PC-9 (cell line): ENCODE results near the gene OR52H1. TPM values are rescaled to one million over a fixed set of nuclear protein-coding genes. Genes with fewer than 3 reads are reported as not detected.
"Not testable (repeated sequence)": the region's sequence is repeated elsewhere in the genome, so short reads cannot be mapped to it uniquely, and the experiment has no call there.

Experiments used
- BruUV-seq: library from RNA; stranded (reverse); fragments of 400-500 nt; replicated peaks from 2 replicates; lab custom pipeline; 2021; lab: Mats Ljungman, UMichigan
- CTCF ChIA-PET: fragments of 300-600 bp; sonication (Branson Sonifier 250); formaldehyde crosslinking; loops from one replicate; lab custom pipeline; 2022; ENCODE audit warnings: antibody characterized with exemption; lab: Charles Lee
- POLR2A ChIA-PET: fragments of 300-600 bp; sonication (Branson Sonifier 250); formaldehyde crosslinking; loops from one replicate; lab custom pipeline; 2022; ENCODE audit warnings: antibody characterized with exemption; ENCODE audit not compliant: unreplicated experiment; lab: Charles Lee
- DNase-seq, 2 experiments: peaks; one replicate each; pipeline versions ENCODE4 v3.0.0 to v3.0.0-alpha.2; 2015 to 2022; ENCODE audit warnings: mixed read lengths in 1 of 2
- H2AFZ ChIP-seq: fragments of 200-600 bp; sonication (generic); 2 replicates; pipeline ENCODE4 v1.8.1; 2017; ENCODE audit warnings: antibody characterized with exemption
- H3F3A ChIP-seq: fragments of 200-600 bp; sonication (generic); 2 replicates; pipeline ENCODE4 v1.8.1; 2017; ENCODE audit warnings: antibody characterized with exemption, mild to moderate bottlenecking, low read depth; ENCODE audit not compliant: insufficient read depth
- H3K27ac ChIP-seq: fragments of 200-600 bp; sonication (generic); 2 replicates; pipeline ENCODE4 v1.6.1; 2016; ENCODE audit warnings: mixed run types
- H3K27me3 ChIP-seq: fragments of 200-600 bp; sonication (generic); 2 replicates; pipeline ENCODE4 v1.6.1; 2016; ENCODE audit warnings: low read depth, mixed run types; ENCODE audit not compliant: insufficient read depth
- H3K36me3 ChIP-seq: fragments of 200-600 bp; sonication (generic); 2 replicates; pipeline ENCODE4 v1.6.1; 2016; ENCODE audit warnings: low read depth, mixed run types
- H3K4me1 ChIP-seq: fragments of 200-600 bp; sonication (generic); replicated peaks from 2 replicates; pipeline ENCODE4 v1.6.1; 2016; ENCODE audit warnings: mixed run types; ENCODE audit not compliant: insufficient read depth
- H3K4me2 ChIP-seq: fragments of 200-600 bp; sonication (generic); 2 replicates; pipeline ENCODE4 v1.6.1; 2017; ENCODE audit warnings: mixed run types
- H3K4me3 ChIP-seq: fragments of 200-600 bp; sonication (generic); 2 replicates; pipeline ENCODE4 v1.6.1; 2016; ENCODE audit warnings: mixed run types
- H3K79me2 ChIP-seq: fragments of 200-600 bp; sonication (generic); 2 replicates; pipeline ENCODE4 v1.6.1; 2017; ENCODE audit warnings: low read depth, mixed run types
- H3K9me2 ChIP-seq: fragments of 200-600 bp; sonication (generic); 2 replicates; pipeline ENCODE4 v1.8.1; 2017; ENCODE audit warnings: mild to moderate bottlenecking; ENCODE audit not compliant: insufficient read depth
- H3K9me3 ChIP-seq: fragments of 200-600 bp; sonication (generic); 2 replicates; pipeline ENCODE4 v1.8.1; 2016; ENCODE audit warnings: low read depth; ENCODE audit not compliant: insufficient read depth
- H4K20me1 ChIP-seq: fragments of 200-600 bp; sonication (generic); 2 replicates; pipeline ENCODE4 v1.8.1; 2017; ENCODE audit not compliant: insufficient read depth
- CTCF ChIP-seq: fragments of 200-600 bp; sonication (generic); conservative IDR thresholded peaks from 2 replicates; pipeline ENCODE4 v1.6.1; 2017; ENCODE audit warnings: mixed run types, antibody characterized with exemption, mild to moderate bottlenecking, moderate library complexity
- EZH2 ChIP-seq: fragments of 200-600 bp; sonication (generic); IDR thresholded peaks from 2 replicates; pipeline ENCODE4 v1.8.0; 2017; ENCODE audit warnings: antibody characterized with exemption, low read depth
- intact Hi-C: fragments of 100-400 bp; cut with micrococcal nuclease; formaldehyde crosslinking; loops from one replicate; pipeline ENCODE4 v1.10.0; 2022; ENCODE audit not compliant: unreplicated experiment
- total RNA-seq: library from RNA; stranded (reverse); gene quantifications from 2 replicates; pipeline ENCODE4 v1.2.3, GENCODE V29; 2021

Gene OR52H1
- total RNA-seq, 1 experiment from 2014 or later, result not detected

- BruUV-seq, result no TSS peak
- Histone ChIP-seq H3K79me2 (0 out of 2 replicates have a peak, but pooled peaks cover 6% of the 10 kb centered on the region), H3F3A (0 out of 2 replicates have a peak, but pooled peaks cover 6% of the 10 kb centered on the region), H3K27me3 (no peaks in the 10 kb centered on the region), H3K4me3 (no peak overlapping the region), H3K36me3 (no peaks in the 10 kb centered on the region), H3K9me2 (no peaks in the 10 kb centered on the region), H3K9me3 (no peaks in the 10 kb centered on the region), H3K4me2 (no peak overlapping the region), H4K20me1 (no peaks in the 10 kb centered on the region), H3K4me1 (peaks cover 11% of the 10 kb centered on the region), H2AFZ (no peak overlapping the region), H3K27ac (no peak overlapping the region)
- ChIA-PET POLR2A (no interaction called here), CTCF (no interaction called here)
- TF ChIP-seq CTCF (no peak), EZH2 (no peak)
- DNase-seq, result no peak
- intact Hi-C loops, result no loop called here
These were observed 44.8 kb upstream of the OR52H1 start for GRCh38 chr11:5593146-5593545.

GRCh38 chr11:5592615-5593014 lies 44.3 kb upstream of the OR52H1 start:
- no peak for DNase-seq
- BruUV-seq, result no TSS peak
- Histone ChIP-seq H3K36me3 (no peaks in the 10 kb centered on the region), H3K9me2 (no peaks in the 10 kb centered on the region), H3K4me2 (no peak overlapping the region), H3K27me3 (no peaks in the 10 kb centered on the region), H3K9me3 (no peaks in the 10 kb centered on the region), H3K4me3 (no peak overlapping the region), H3K4me1 (peaks cover 5% of the 10 kb centered on the region), H3K79me2 (0 out of 2 replicates have a peak, but pooled peaks cover under 1% of the 10 kb centered on the region), H3K27ac (no peak overlapping the region), H4K20me1 (no peaks in the 10 kb centered on the region), H3F3A (0 out of 2 replicates have a peak, but pooled peaks cover 6% of the 10 kb centered on the region), H2AFZ (no peak overlapping the region)
- TF ChIP-seq CTCF (no peak), EZH2 (no peak)
- CTCF ChIA-PET, result no interaction called here
- POLR2A ChIA-PET, result no interaction called here
- intact Hi-C loops, result no loop called here

- Histone ChIP-seq H3K79me2 (no peaks in the 10 kb centered on the region), H3K27me3 (no peaks in the 10 kb centered on the region), H3K9me2 (no peaks in the 10 kb centered on the region), H3K4me1 (no peaks in the 10 kb centered on the region), H3K27ac (no peak overlapping the region), H3K4me3 (no peak overlapping the region), H3F3A (0 out of 2 replicates have a peak, but pooled peaks cover under 1% of the 10 kb centered on the region), H3K9me3 (no peaks in the 10 kb centered on the region), H4K20me1 (no peaks in the 10 kb centered on the region), H3K4me2 (no peak overlapping the region), H2AFZ (no peak overlapping the region), H3K36me3 (no peaks in the 10 kb centered on the region)
- TF ChIP-seq CTCF, result no peak
- no peak for TF ChIP-seq EZH2
- ChIA-PET POLR2A (no interaction called here), CTCF (interaction anchor here (0.7 kb wide), 1 partner anchor 12 kb away, joined by 5 read pairs; no protein-coding TSS in a partner anchor)
- intact Hi-C loops, result no loop called here
- DNase-seq, result no peak
- no TSS peak for BruUV-seq
These were observed 43.3 kb upstream of the OR52H1 start for GRCh38 chr11:5591613-5592012.

GRCh38 chr11:5589906-5590305 lies 41.6 kb upstream of the OR52H1 start:
- H3F3A ChIP-seq, H3K4me1 ChIP-seq, H3K79me2 ChIP-seq, H3K9me2 ChIP-seq, BruUV-seq, CTCF ChIA-PET, H3K27ac ChIP-seq, H3K4me2 ChIP-seq, DNase-seq, H3K4me3 ChIP-seq, H2AFZ ChIP-seq, H3K9me3 ChIP-seq, POLR2A ChIA-PET, intact Hi-C loops, H3K27me3 ChIP-seq, H3K36me3 ChIP-seq, H4K20me1 ChIP-seq: not testable (repeated sequence)

- H3K4me3 ChIP-seq, H4K20me1 ChIP-seq, DNase-seq, H3K4me1 ChIP-seq, H3K27me3 ChIP-seq, H2AFZ ChIP-seq, H3K4me2 ChIP-seq, H3K36me3 ChIP-seq, H3K79me2 ChIP-seq, H3K9me3 ChIP-seq, POLR2A ChIA-PET, CTCF ChIA-PET, H3K9me2 ChIP-seq, H3K27ac ChIP-seq, H3F3A ChIP-seq, BruUV-seq, intact Hi-C loops: not testable (repeated sequence)
These were observed 36.1 kb upstream of the OR52H1 start for GRCh38 chr11:5584458-5584857.
